ENCODE data around the gene GNE. TPM values are rescaled to one million over a fixed set of nuclear protein-coding genes. Genes with fewer than 3 reads are reported as not detected.

The GNE gene
- total and polyA plus RNA-seq, 2 of the 13 experiments (the other 11 are each of a cell fraction or from before 2014, with no cell fraction given) = 16.1 to 24.1 TPM

- TF ChIP-seq PAF1 (CRISPR knock-in tag; IDR thresholded peaks at IDR 0.05) (0 out of 2 replicates have a peak, but pooled peaks have one; percentile 6), ZBTB2 (CRISPR knock-in tag; IDR thresholded peaks at IDR 0.05; ENCODE audit: low read depth) (no peak), NCOA2 (CRISPR knock-in tag; IDR thresholded peaks at IDR 0.05) (no peak), RBM22 (optimal IDR thresholded peaks at IDR 0.05; ENCODE audit: low read length) (peak; percentile 72)
- no peak overlapping the region for H2AFZ ChIP-seq (ENCODE audit: low read length)
- in situ Hi-C loops (cut with HindIII; ENCODE audit: extremely low pct_ligation_motif_present, low pct_unique_long_range_greater_than_20kb) = no loop called here
Observed at GRCh38 chr9:36213387-36213786, 44.9 kb downstream of the GNE start.

GRCh38 chr9:36211510-36211909, 46.7 kb downstream of the GNE start:
- peaks cover 21% of the 10 kb centered on the region for H3K79me2 ChIP-seq (ENCODE audit: insufficient read depth, low read length)
- peaks cover 23 to 83% of the 10 kb centered on the region in 2 experiments for H3K36me3 ChIP-seq (replicated peaks in 1 of 2; ENCODE audit: control insufficient read depth in 1 of 2, insufficient read depth in 2 of 2, low read length in 2 of 2)

More at GRCh38 chr9:36213387-36213786, 44.9 kb downstream of the GNE start:
- Histone ChIP-seq H3K27me3 (ENCODE audit: control insufficient read depth in 1 of 2, insufficient read depth in 2 of 2, low read length in 2 of 2) (no peaks in the 10 kb centered on the region), H3K9me3 (ENCODE audit: low read length) (no peaks in the 10 kb centered on the region), H3K36me3 (replicated peaks in 1 of 2; ENCODE audit: control insufficient read depth in 1 of 2, insufficient read depth in 2 of 2, low read length in 2 of 2) (peaks cover 27 to 82% of the 10 kb centered on the region in 2 experiments), H3K4me2 (ENCODE audit: low read depth, low read length) (no peak overlapping the region), H3K9ac (ENCODE audit: insufficient read depth, low read depth, low read length) (no peak overlapping the region), H3K79me2 (ENCODE audit: insufficient read depth, low read length) (peaks cover 16% of the 10 kb centered on the region), H3K27ac (ENCODE audit: extremely low read length, insufficient read depth, low read length) (no peak overlapping the region), H4K20me1 (ENCODE audit: insufficient read depth, low read length) (no peaks in the 10 kb centered on the region), H3K4me3 (replicated peaks in 1 of 3; ENCODE audit: insufficient read depth in 1 of 3, low read depth in 2 of 3, low read length in 3 of 3) (no peak overlapping the region), H3K4me1 (ENCODE audit: insufficient read depth, low read length) (peaks cover 12% of the 10 kb centered on the region)
- ChIA-PET POLR2A (interaction anchor here (1.7 kb wide), 1 partner anchor 23 kb away, joined by 6 read pairs; the partner anchor contains the start of gene CLTA), CTCF (ENCODE audit: low intra/inter-chr PET ratio, low total read pairs) (no interaction called here)
- no peak for DNase-seq (ENCODE audit: low spot score)
- FAIRE-seq = no peak
- no peak for ATAC-seq
- no TSS peak for BruUV-seq (replicated peaks)
- intact Hi-C loops (cut with micrococcal nuclease; ENCODE audit: unreplicated experiment) = no loop called here
- WGBS (ENCODE audit: low lambda C conversion rate) = 94% methylated on average over 4 of the region's 4 CpGs

More at GRCh38 chr9:36211510-36211909, 46.7 kb downstream of the GNE start:
- intact Hi-C loops (cut with micrococcal nuclease; ENCODE audit: unreplicated experiment) (no loop called here), in situ Hi-C loops (cut with HindIII; ENCODE audit: extremely low pct_ligation_motif_present, low pct_unique_long_range_greater_than_20kb) (no loop called here)
- H3K4me2 ChIP-seq (ENCODE audit: low read depth, low read length) = no peak overlapping the region
- FAIRE-seq (no peak), DNase-seq (ENCODE audit: low spot score) (no peak), ATAC-seq (no peak)
- H4K20me1 ChIP-seq (ENCODE audit: insufficient read depth, low read length) = peaks cover 9% of the 10 kb centered on the region; the same call in 1 of the 2 replicates
- H3K27me3 ChIP-seq (ENCODE audit: control insufficient read depth in 1 of 2, insufficient read depth in 2 of 2, low read length in 2 of 2) = no peaks in the 10 kb centered on the region
- ChIA-PET CTCF (ENCODE audit: low intra/inter-chr PET ratio, low total read pairs) (no interaction called here), POLR2A (no interaction called here)
- no peak overlapping the region for H3K9ac ChIP-seq (ENCODE audit: insufficient read depth, low read depth, low read length)
- no peaks in the 10 kb centered on the region for H3K9me3 ChIP-seq (ENCODE audit: low read length)
- BruUV-seq (replicated peaks) = no TSS peak
- no peak overlapping the region for H3K4me3 ChIP-seq (replicated peaks in 1 of 3; ENCODE audit: insufficient read depth in 1 of 3, low read depth in 2 of 3, low read length in 3 of 3)
- 94% methylated on average over 7 of the region's 7 CpGs for WGBS (ENCODE audit: low lambda C conversion rate)
- no peak overlapping the region for H2AFZ ChIP-seq (ENCODE audit: low read length)
- H3K4me1 ChIP-seq (ENCODE audit: insufficient read depth, low read length) = peaks cover 30% of the 10 kb centered on the region
- no peak overlapping the region for H3K27ac ChIP-seq (ENCODE audit: extremely low read length, insufficient read depth, low read length)
- TF ChIP-seq JARID2 (CRISPR knock-in tag; IDR thresholded peaks at IDR 0.05; ENCODE audit: insufficient replicate concordance) (no peak), ZHX2 (IDR thresholded peaks at IDR 0.05; ENCODE audit: low read depth) (no peak), ZHX2 (CRISPR knock-in tag; IDR thresholded peaks at IDR 0.05; ENCODE audit: borderline replicate concordance) (no peak), HHEX (CRISPR knock-in tag; IDR thresholded peaks at IDR 0.05) (no peak), CREM (IDR thresholded peaks at IDR 0.05) (no peak), CREM (CRISPR knock-in tag; IDR thresholded peaks at IDR 0.05) (no peak), HCFC1 (IDR thresholded peaks at IDR 0.05; ENCODE audit: low read depth, low read length) (no peak), U2AF1 (optimal IDR thresholded peaks at IDR 0.05; ENCODE audit: low read depth, low read length) (no peak), ZNF207 (IDR thresholded peaks at IDR 0.05; ENCODE audit: borderline replicate concordance) (no peak), ZNF121 (CRISPR knock-in tag; IDR thresholded peaks at IDR 0.05) (no peak)
